Lung (tissue), 12 donors: ENCODE results near the gene PTBP1. TPM values are rescaled to one million over a fixed set of nuclear protein-coding genes. Genes with fewer than 3 reads are reported as not detected.

Experiments
- ATAC-seq: fragments of 200-7000 bp; cut with Tn5 transposase; one replicate; pipeline ENCODE4 v1.9.1; 2020; ENCODE audit warnings: moderate number of reproducible peaks; ENCODE audit not compliant: insufficient read depth, low FRiP score
- DNase-seq, 3 donors: peaks; one replicate each; pipeline ENCODE4 v3.0.0-alpha.2; 2013 to 2017
- H3K27ac ChIP-seq, 2 donors: one replicate each; pipeline ENCODE4 v1.5.1; 2013; ENCODE audit warnings: mild to moderate bottlenecking in 2 of 2, moderate library complexity in 2 of 2, control low read depth in 1 of 2, inconsistent platforms in 1 of 2, low read depth in 1 of 2, low read length in 1 of 2
- H3K27me3 ChIP-seq, 3 donors: one replicate each; pipeline ENCODE4 v1.5.1; 2013; ENCODE audit warnings: low read length in 2 of 3; ENCODE audit not compliant: control insufficient read depth in 3 of 3, insufficient read depth in 3 of 3
- H3K36me3 ChIP-seq, 4 donors: one replicate each; pipeline ENCODE4 v1.5.1; 2013; ENCODE audit warnings: low read length in 4 of 4, mild to moderate bottlenecking in 1 of 4, moderate library complexity in 1 of 4; ENCODE audit not compliant: control insufficient read depth in 4 of 4, insufficient read depth in 4 of 4
- H3K4me1 ChIP-seq, 5 donors: one replicate each; pipeline ENCODE4 v1.5.1; 2013; ENCODE audit warnings: low read length in 5 of 5, mild to moderate bottlenecking in 2 of 5, moderate library complexity in 1 of 5; ENCODE audit not compliant: control insufficient read depth in 5 of 5, insufficient read depth in 5 of 5
- H3K4me3 ChIP-seq: one replicate; pipeline ENCODE4 v1.5.1; 2013; ENCODE audit warnings: mild to moderate bottlenecking, control low read depth, moderate library complexity
- H3K9ac ChIP-seq, 2 donors: one replicate each; pipeline ENCODE4 v1.5.1; 2013; ENCODE audit warnings: low read length in 2 of 2, control low read depth in 1 of 2; ENCODE audit not compliant: insufficient read depth in 1 of 2
- H3K9me3 ChIP-seq, 4 donors: one replicate each; pipeline ENCODE4 v1.5.1; 2013; ENCODE audit warnings: low read length in 3 of 4, mild to moderate bottlenecking in 1 of 4, moderate library complexity in 1 of 4; ENCODE audit not compliant: control insufficient read depth in 4 of 4, insufficient read depth in 3 of 4
- CTCF ChIP-seq: IDR thresholded peaks from 2 replicates; pipeline ENCODE4 v1.5.1; 2012; ENCODE audit warnings: mild to moderate bottlenecking; ENCODE audit errors: control extremely low read depth, extremely low read depth
- WGBS, 2 donors: extraction: QIAGEN DNeasy Blood & Tissue Kit; methylation state at CpG; one replicate each; pipeline ENCODE4 v1.1.7; 2013; 5-methylcytosine and 5-hydroxymethylcytosine counted together
- polyA plus RNA-seq, 2 donors: library from polyadenylated mRNA; stranded (reverse); fragments of 200-250 nt; gene quantifications; one replicate each; pipeline ENCODE4 v1.2.1, GENCODE V29; 2013
- total RNA-seq, 2 donors: library from RNA; depleted of rRNA in 1 of 2; stranded (reverse); fragments of >200 nt in 1 of 2; gene quantifications; one replicate each; pipeline ENCODE4 v1.2.1, GENCODE V29; 2014 to 2021
- donor health status: control.
- donor health status: control.
- donor health status: Bipolar disorder and iron deficiency.
- donor health status: healthy.
- donor health status: DM: yes; HTN: yes; CAD: no.

The PTBP1 gene
- total and polyA plus RNA-seq, 4 donors = 112 to 321 (median 203) TPM

GRCh38 chr19:754530-754929 lies 42.7 kb upstream of the PTBP1 start:
- TF ChIP-seq CTCF = no peak
- Histone ChIP-seq H3K9me3 (peaks cover 0 to 7% (median 0%) of the 10 kb centered on the region in 4 donors), H3K4me3 (no peak overlapping the region), H3K27ac (no peak overlapping the region), H3K9ac (no peak overlapping the region), H3K4me1 (peaks cover 0 to 5% (median 0%) of the 10 kb centered on the region in 5 donors), H3K36me3 (no peaks in the 10 kb centered on the region), H3K27me3 (no peaks in the 10 kb centered on the region)
- ATAC-seq = no peak
- WGBS, 2 donors = 91 to 92% methylated on average over 9 of the region's 9 CpGs
- no peak for DNase-seq

DNA sequence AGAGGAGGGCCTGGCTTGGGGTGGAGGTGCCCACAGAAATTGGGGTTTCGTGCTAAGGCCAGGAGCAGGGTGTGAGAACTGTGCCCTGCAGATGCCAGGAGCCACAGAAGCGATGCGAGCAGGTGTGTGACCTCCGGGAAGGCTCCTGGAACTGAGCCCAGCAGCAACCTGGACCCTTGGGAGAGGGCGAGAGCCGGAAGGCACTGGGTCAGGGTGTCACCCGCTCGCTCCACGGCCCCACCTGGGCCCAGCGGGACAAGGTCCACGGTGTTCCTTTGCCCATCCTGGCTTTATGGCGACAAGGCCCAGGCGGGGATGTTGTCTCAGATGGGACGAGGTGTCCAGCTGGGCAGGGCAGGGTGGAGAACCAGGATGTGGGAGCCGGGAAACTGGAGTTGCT lies 42.2 kb upstream of the PTBP1 start:
- Histone ChIP-seq H3K27me3 (no peaks in the 10 kb centered on the region), H3K36me3 (no peaks in the 10 kb centered on the region), H3K9me3 (peaks cover 0 to 7% (median 0%) of the 10 kb centered on the region in 4 donors), H3K4me1 (peaks cover 0 to 5% (median 0%) of the 10 kb centered on the region in 5 donors), H3K9ac (no peak overlapping the region), H3K4me3 (no peak overlapping the region), H3K27ac (no peak overlapping the region)
- ATAC-seq = no peak
- WGBS, 2 donors = 93% methylated on average over 15 of the region's 15 CpGs
- no peak for TF ChIP-seq CTCF
- no peak for DNase-seq

GRCh38 chr19:756236-756635 lies 41.0 kb upstream of the PTBP1 start:
- peaks cover 0 to 5% (median 0%) of the 10 kb centered on the region in 5 donors for H3K4me1 ChIP-seq
- peaks cover 0 to 7% (median 0%) of the 10 kb centered on the region in 4 donors for H3K9me3 ChIP-seq
- no peaks in the 10 kb centered on the region for H3K36me3 ChIP-seq
- DNase-seq (no peak), ATAC-seq (no peak)
- no peaks in the 10 kb centered on the region for H3K27me3 ChIP-seq
- TF ChIP-seq CTCF = no peak
- no peak overlapping the region for H3K4me3 ChIP-seq
- no peak overlapping the region for H3K9ac ChIP-seq
- no peak overlapping the region for H3K27ac ChIP-seq
